22Rv1 (cell line): ENCODE data around the gene SCCPDH.
"Not testable (repeated sequence)": the region's sequence is repeated elsewhere in the genome, so short reads cannot be mapped to it uniquely, and the experiment has no call there.

ENCODE experiments used
- ZFX ChIP-seq: fragments of 450-650 bp; IDR thresholded peaks from 2 replicates; pipeline ENCODE4 v1.6.1; 2017; ENCODE audit warnings: antibody characterized with exemption, borderline replicate concordance
- TF ChIP-seq, protein P1 (sequence below): fragments of 450-650 bp; IDR thresholded peaks from 2 replicates; pipeline ENCODE4 v1.5.1; 2017; ENCODE audit warnings: mild to moderate bottlenecking

- TF ChIP-seq, protein P1, sequence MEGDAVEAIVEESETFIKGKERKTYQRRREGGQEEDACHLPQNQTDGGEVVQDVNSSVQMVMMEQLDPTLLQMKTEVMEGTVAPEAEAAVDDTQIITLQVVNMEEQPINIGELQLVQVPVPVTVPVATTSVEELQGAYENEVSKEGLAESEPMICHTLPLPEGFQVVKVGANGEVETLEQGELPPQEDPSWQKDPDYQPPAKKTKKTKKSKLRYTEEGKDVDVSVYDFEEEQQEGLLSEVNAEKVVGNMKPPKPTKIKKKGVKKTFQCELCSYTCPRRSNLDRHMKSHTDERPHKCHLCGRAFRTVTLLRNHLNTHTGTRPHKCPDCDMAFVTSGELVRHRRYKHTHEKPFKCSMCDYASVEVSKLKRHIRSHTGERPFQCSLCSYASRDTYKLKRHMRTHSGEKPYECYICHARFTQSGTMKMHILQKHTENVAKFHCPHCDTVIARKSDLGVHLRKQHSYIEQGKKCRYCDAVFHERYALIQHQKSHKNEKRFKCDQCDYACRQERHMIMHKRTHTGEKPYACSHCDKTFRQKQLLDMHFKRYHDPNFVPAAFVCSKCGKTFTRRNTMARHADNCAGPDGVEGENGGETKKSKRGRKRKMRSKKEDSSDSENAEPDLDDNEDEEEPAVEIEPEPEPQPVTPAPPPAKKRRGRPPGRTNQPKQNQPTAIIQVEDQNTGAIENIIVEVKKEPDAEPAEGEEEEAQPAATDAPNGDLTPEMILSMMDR: not testable (repeated sequence)
- not testable (repeated sequence) for TF ChIP-seq ZFX
Observed at GRCh38 chr1:246813325-246813724, 89.1 kb downstream of the SCCPDH start.
